AG04449 (cell line): ENCODE data around the gene UBE2D2.

ENCODE experiments used
- CTCF ChIA-PET: fragments of 350-600 bp; formaldehyde crosslinking; extraction: SDS; loops from one replicate; lab custom pipeline; 2021; ENCODE audit warnings: antibody characterized with exemption; lab: Yijun Ruan, JAX
- POLR2A ChIA-PET: fragments of 400-600, 350-600 bp; formaldehyde crosslinking; extraction: SDS; loops from one replicate; lab custom pipeline; 2020; ENCODE audit warnings: antibody characterized with exemption, inconsistent platforms; lab: Yijun Ruan, JAX
- DNase-seq: peaks from one replicate; pipeline ENCODE4 v3.0.0-alpha.2; 2010; ENCODE audit warnings: low read depth, low spot score
- H3K4me3 ChIP-seq: 2 replicates; pipeline ENCODE4 v1.5.1; 2011; ENCODE audit warnings: low read depth, mild to moderate bottlenecking, control low read depth, low read length
- TF ChIP-seq, protein P1 (sequence below): IDR thresholded peaks from one replicate; pipeline ENCODE4 v1.5.1; 2011; ENCODE audit warnings: mild to moderate bottlenecking, moderate library complexity, low read length, control low read depth, inconsistent platforms; ENCODE audit not compliant: insufficient read depth; ENCODE audit errors: missing control alignments

The UBE2D2 gene

DNA sequence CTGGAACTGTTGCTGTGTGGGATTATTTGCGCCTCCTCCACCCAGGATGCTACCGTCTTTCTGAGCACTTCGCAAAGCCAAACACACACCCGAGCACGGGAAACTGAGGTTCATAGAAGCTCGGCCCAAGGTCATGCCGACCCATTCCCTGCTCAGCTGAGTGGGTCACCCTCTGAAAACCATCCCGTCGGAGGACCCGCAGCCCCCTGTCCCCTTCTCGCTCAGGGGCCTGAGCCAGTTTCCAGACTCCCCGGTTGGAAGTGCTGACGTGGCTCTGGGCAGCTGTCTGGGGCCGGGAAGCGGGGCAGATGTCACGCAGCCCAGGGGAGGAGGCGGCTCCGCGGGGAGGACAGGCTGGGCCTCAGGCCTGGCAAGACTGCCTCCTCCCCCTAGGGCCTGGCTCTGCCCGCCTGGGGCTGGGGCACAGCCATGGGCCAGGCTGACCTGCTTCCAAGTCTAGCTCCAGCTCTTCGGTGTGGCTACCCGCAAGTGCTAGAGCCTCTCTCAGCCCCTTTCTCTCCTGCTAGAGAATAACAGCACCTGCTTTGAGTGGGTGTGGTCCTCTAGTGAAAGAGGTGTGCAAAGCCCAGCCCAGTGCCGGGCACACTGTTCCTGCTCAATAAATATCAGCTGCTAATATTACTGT is 77.1 kb downstream of the UBE2D2 start:
- TF ChIP-seq, protein P1, sequence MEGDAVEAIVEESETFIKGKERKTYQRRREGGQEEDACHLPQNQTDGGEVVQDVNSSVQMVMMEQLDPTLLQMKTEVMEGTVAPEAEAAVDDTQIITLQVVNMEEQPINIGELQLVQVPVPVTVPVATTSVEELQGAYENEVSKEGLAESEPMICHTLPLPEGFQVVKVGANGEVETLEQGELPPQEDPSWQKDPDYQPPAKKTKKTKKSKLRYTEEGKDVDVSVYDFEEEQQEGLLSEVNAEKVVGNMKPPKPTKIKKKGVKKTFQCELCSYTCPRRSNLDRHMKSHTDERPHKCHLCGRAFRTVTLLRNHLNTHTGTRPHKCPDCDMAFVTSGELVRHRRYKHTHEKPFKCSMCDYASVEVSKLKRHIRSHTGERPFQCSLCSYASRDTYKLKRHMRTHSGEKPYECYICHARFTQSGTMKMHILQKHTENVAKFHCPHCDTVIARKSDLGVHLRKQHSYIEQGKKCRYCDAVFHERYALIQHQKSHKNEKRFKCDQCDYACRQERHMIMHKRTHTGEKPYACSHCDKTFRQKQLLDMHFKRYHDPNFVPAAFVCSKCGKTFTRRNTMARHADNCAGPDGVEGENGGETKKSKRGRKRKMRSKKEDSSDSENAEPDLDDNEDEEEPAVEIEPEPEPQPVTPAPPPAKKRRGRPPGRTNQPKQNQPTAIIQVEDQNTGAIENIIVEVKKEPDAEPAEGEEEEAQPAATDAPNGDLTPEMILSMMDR, result no peak
- POLR2A ChIA-PET, result interaction anchor here (0.6 to 3.9 kb wide), 7 partner anchors 10 to 127 kb away, joined by 3 to 55 read pairs (median 4); partner anchors contain the start of gene CXXC5
- no peak for DNase-seq
- CTCF ChIA-PET, result interaction anchor here (0.6 to 15.0 kb wide), 15 partner anchors 12 to 152 kb away, joined by 3 to 795 read pairs (median 4); partner anchors contain the start of gene CXXC5
- peak overlapping the region; percentile 53 for H3K4me3 ChIP-seq

GRCh38 chr5:139638736-139639618 is 77.8 kb downstream of the UBE2D2 start:
- TF ChIP-seq, protein P1, result no peak
- H3K4me3 ChIP-seq, result no peak overlapping the region
- DNase-seq, result no peak
- ChIA-PET POLR2A (interaction anchor here (1.3 to 3.9 kb wide), 4 partner anchors 9 to 126 kb away, joined by 3 to 55 read pairs (median 4); partner anchors contain the start of gene CXXC5), CTCF (interaction anchor here (0.7 to 15.0 kb wide), 10 partner anchors 12 to 140 kb away, joined by 3 to 795 read pairs (median 22); partner anchors contain the start of gene CXXC5)

- TF ChIP-seq, protein P1, result no peak
- no peak overlapping the region for H3K4me3 ChIP-seq
- CTCF ChIA-PET, result interaction anchor here (1.8 to 15.0 kb wide), 5 partner anchors 13 to 140 kb away, joined by 3 to 795 read pairs (median 263); partner anchors contain the start of gene CXXC5
- POLR2A ChIA-PET, result interaction anchor here (3.9 kb wide), 1 partner anchor 8 kb away, joined by 55 read pairs; the partner anchor contains the start of gene CXXC5
- no peak for DNase-seq
These were observed 78.7 kb downstream of the UBE2D2 start for GRCh38 chr5:139639619-139640380.

GRCh38 chr5:139640421-139641115 is 79.4 kb downstream of the UBE2D2 start:
- ChIA-PET POLR2A (interaction anchor here (3.9 kb wide), 1 partner anchor 8 kb away, joined by 55 read pairs; the partner anchor contains the start of gene CXXC5), CTCF (interaction anchor here (10.0 to 15.0 kb wide), 3 partner anchors 12 to 124 kb away, joined by 263 to 795 read pairs (median 303); partner anchors contain the start of gene CXXC5)
- H3K4me3 ChIP-seq, result no peak overlapping the region
- no peak for DNase-seq
- TF ChIP-seq, protein P1, result no peak
